ENCODE results near the gene KCNQ4.

KCNQ4 gene

DNA sequence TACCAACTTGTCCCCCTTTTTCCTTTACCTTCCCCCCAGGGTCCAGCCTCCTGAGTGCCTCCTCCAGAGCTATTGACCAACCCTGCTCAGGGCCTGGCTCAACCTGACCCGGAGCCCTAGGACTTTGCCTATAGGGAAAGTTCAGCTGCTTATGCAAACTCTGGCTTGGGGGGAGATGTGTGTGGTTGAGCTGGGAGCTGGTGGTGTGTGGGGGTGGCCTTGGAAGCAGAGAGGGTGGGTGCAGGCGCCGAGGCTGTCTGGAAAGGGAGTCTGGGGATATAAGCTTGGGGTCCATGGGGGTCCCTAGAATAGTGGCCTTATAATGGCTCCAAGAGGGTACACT is 14.1 kb downstream of the KCNQ4 start:
- no peak for DNase-seq

DNA sequence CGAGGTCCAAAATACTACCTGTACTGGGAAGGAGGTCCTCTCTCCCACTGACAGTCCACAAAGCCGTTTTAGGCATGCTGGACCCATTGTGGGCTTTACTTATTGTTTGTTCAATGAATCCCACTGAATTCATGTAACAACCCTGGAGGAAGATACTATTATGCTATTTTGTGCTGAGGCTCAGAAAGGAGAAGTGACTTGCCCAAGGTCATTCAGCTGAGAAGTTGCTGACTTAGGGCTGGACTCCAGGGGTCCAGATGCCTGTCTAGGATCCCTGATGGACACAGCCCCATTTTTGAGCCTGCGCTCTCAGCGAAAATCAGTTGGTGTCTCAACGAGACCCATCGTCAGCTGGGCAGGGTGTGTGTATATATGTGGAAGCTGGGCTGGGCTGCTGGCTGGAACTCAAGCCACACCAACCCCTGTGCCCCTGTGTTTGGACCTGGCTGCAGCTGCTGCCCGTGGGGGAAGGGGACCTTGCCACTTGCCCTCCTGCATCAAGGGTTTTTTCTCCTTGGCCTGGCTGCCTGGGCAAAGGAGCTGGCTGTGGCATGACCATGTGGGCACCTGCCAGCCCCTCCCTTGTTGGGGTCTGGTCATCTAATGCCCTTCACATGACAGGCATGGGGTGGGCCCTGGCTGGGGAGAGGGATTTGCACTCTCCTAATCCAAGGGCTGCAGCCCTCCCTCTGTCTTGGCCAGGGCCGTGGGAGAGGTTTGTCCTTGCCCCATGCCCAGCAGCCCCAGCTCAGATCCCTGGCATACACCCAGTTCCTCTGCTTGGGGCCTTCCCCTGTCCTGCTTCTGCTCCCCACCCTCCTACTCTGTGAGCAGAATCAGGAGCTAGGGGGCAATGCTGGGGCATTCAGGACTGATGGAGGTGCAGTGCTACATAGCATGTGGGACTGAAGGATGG is 15.0 kb downstream of the KCNQ4 start:
- DNase-seq: no peak

DNA sequence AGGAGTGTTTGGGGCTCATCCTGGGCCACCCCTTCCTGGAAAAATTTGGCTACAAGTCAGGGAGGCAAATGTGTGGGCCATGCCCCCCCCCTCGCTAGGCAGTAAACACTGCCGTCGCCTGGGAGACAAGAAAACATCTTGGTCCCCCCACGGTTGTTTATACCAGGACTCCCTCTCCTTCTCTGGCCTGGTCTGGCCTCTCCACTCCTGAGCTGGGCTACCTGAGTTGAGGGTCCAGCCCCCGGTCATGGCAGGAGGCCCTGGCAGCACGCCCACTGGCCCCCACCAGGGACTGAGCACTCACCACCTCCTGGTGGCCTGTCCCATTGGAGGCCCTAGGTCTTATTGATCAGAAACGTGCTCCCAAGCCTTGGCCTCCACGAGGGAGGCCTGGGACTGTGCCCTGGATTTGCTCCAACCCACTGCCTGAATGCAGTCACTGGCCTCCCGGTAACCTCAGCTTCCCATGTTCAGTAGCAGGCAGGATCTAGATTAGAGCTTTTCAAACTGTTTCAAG is 15.8 kb downstream of the KCNQ4 start:
- no peak for DNase-seq

DNA sequence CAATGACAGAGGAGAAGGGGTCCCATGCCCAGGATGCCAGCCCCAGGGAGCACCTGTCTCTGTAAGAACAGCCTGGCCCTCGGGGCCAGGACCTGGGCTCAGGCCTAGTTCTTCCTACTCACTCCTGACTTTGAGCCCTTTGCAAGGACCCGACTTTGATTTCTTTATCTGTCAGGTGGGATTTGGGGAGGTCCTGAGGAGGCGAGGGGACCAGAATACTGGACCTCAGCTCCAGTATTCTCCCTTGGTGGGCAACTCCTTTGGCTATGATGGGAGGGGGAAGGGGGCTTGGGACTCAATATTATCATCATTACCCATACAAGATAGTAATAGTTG is 18.1 kb downstream of the KCNQ4 start:
- DNase-seq: no peak

DNA sequence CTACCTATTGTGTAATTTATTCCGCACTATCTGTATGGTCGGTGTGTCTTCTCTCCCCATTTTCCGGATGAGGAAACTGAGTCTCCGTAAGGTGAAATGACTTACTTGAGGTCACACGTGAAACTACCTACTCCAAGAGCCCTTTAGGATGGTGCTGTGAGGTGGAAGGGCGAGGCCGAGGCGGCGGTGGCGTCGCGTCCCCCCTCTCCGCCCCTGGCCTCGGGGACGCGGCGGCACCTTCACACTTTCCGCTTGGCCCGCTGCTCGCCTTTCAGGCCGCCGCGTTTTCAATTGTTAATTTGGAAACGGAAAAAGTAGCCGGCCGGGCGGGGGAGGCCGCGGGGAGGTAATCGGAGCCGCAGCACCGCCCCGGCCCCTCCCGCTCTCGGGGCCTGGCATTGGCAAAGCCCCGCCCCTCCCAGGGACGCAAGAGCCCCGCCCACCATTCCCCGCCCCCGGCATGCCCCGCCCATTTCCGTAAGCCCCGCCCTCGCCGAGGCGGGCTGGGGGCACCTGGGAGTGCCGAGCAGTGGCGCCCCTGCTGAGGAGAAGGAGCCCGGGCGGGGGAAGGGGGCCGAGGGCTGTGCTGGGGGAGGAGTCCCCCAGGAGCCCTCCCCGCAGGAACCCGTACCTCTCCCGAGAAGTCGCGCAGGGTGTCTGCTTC is 18.6 kb downstream of the KCNQ4 start:
- DNase-seq: peak; percentile 88

DNA sequence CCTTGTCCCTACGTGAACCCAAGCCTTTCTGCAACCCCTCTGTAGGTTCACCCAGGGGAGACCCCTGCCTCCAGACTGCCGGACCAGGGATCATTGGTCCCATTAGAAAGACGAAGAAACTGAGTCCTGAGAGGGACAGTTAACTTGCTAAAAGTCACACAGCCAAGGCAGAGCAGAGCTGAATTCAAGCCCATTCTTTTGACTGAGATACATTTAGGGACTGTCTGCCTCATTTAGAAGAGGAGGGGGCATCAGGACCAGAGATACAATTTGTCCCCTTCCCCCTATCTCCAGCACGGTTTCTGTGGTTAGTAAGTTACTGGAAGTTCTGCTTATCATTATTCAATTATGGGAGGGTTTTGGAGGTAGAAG is 19.1 kb downstream of the KCNQ4 start:
- no peak for DNase-seq

DNA sequence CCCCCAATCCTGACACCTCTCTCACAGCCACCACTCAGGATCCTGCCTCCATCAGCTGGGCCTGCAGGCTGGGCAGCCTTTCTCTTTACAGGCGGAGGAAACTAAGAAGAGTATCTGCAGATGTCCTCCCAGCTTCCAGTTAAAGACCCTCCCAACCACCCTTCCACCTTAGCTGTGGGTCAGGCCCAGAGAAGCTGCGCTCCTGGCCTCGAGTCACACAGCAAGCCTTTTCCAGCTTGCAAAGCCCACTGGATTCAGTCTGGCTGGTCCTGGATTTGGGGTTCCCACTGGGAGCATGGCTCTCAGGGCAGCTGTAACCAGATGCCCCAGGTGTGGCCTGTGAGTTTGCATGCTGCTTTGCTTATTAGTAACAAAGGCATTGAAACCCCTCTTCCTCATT is 19.9 kb downstream of the KCNQ4 start:
- DNase-seq: no peak

DNA sequence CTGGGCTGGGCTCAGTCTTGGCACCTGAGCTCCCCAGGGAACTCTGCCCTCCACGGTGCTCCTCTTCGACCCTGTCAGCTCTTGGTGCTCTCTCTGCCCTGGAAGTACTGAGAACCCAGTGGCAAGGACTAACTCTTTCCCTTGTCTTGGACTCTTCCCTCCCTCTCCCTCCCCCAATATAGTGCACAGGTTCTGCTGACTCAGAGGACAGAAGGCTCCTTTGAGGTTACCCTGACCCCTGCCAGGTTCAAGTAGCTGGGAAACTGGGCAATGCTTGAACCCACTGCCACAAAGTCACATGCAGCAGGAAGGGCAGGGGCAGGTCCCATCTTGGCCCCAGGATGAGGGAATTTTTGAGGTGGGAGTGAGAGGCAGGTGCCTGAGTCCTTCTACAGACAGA is 20.3 kb downstream of the KCNQ4 start:
- no peak for DNase-seq

DNA sequence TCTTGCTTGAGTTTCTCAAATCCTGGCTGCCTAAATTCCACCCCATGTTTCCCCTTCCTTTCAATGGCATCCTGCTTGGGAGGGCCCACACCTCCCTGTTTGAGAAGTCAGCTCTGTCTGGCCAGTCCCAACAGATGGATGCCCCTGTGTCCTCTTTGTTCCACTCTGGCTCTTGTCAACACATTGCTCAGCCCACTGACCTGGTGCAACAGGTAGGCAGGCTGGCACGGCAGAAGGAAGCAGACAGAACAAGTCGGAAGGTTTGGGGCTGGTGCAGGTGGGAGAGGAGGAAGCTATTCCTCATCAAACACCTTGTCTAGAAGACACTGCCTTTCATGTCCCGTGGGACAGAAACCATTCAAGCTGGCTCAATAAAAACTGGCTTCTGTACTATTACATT is 22.7 kb downstream of the KCNQ4 start:
- DNase-seq: no peak

DNA sequence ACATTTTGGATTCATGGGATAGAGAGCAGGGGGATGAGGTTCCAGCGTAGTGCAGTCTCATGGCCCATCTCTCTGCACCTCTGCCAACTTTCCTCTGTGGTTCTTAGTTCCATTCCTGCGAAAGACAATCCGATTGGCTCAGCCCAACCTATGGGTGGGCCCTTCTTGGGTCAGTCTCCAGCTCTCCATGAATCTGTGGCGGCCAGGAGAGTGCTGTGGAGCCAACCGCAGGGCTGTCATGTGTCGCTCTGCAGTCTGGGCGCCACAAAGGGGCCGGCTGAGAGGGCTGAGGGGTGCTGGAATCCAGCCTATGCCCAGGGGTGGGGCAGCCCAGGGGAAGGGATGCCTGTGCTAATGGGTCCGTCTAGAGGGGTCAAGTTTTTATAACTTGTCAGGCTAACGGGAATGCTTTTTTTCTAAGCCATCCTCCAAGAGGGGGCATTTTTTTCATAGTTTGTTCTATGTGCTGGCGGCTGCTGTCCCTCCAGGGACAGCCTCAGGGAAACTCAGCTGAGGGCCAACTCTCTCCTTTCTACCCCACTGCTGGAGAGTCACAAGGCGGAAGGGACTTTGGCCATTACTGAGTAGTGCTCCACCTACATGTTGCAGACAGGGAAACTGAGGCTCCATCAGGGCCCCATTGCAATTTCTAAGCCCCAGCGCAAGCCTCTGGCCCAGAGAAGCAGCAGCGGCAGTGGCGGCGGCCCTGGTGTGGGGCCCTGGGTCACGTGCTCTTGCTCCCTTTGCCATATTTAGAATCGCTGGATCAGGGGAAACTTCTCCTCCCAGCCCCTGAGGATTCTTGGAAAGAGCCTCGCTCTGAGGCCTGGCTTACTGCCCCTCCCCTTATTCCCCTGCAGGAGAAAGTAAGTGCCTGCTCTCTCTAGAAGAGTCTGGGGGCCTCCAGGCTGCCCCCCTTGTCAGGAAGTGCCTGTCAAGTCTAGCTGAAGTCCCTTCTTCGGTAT is 23.4 kb downstream of the KCNQ4 start:
- DNase-seq: no peak

DNA sequence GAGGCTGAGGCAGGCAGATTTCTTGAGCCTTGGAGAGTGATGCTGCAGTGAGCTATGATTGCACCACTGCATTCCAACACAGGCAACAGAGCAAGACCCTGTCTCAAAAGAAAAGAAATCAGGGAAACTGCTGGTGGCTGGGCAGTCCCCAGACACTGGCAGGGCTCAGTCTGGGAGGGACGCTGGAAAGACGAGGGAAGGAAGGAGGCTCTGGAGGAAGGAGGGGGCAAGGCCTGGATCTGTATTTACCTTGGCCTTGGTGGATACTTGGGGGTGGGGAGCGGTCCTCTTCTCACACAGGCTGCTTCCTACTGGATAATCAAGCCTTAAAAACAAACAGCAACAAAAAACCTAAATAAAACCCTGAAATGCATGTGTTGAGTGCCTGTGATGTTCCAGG is 24.4 kb downstream of the KCNQ4 start:
- DNase-seq: no peak

DNA sequence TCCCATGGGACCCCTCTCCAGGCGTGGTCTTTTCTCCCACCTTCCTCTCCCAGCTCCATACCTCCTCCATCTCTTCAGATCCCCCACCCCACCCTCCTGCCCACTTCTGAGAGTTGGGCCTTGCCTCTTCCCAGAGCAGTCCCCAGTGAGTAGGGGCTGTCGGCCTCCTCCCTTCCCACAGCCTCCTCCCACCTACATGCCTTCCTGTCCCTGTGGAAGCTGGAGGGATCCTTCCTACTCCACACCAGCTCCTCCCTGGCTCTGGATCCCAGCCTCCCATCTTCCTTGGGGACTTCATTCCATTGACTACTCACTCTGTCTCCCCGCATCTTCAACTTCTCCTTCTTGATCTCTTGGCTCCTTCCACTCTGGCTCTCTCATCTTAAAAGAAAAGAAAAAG is 24.9 kb downstream of the KCNQ4 start:
- DNase-seq: no peak

DNA sequence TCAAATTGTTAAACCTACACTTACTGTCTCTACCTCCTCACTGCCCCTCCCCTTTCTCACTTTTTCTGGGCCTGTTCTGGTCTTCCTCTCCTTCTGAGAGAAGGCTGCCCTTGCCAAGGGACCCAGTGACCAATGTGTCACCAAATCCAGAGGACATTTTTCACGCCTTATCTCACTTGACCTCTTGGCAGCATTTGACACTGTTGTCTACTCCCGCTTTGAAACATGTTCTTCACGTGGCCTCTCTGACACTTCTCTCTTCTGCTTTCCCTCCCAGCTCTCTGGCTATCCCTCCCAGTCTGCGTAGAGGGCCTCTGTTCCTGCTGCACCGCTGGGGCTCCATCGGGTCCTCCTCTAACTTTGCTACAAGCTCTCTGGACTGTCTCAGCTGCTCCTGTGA is 25.3 kb downstream of the KCNQ4 start:
- no peak for DNase-seq

DNA sequence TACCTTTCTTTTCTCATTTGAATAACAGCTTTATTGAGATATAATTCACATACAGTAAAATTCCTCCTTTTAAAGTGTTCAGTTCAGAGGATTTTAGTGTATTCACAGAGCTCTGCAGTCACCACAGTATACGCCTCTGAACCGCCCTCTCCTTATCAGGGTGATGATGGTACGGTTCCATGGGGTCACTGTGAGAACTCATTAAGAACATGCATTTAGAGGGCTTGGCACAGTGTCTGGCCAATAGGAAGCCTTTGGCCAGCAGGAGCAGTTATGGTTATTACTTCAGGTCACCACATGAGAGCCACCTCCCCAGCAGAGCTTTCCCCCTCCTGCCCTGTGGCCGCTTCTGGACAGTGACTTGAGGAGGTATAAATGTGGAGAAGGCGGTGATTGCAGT is 27.3 kb downstream of the KCNQ4 start:
- DNase-seq: no peak

DNA sequence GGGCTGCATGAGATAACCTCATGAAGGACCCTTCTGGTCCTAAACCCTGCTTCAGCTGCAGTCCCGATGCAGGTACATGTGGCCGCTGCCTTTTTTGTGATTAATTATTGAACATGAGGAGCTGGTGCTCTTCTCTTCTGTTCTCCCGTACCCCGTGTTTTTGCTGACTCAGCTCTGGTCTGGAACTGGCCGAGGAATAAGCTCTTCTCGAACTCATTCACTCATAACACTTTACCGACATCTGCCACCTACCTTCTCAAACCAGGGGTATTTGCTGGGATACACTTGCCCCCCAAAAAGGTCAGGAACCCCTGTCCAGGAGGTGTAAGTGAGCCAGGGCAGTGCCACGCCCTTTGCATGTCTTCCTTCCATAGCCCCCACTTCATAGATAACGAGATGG is 31.8 kb downstream of the KCNQ4 start:
- no peak for DNase-seq

DNA sequence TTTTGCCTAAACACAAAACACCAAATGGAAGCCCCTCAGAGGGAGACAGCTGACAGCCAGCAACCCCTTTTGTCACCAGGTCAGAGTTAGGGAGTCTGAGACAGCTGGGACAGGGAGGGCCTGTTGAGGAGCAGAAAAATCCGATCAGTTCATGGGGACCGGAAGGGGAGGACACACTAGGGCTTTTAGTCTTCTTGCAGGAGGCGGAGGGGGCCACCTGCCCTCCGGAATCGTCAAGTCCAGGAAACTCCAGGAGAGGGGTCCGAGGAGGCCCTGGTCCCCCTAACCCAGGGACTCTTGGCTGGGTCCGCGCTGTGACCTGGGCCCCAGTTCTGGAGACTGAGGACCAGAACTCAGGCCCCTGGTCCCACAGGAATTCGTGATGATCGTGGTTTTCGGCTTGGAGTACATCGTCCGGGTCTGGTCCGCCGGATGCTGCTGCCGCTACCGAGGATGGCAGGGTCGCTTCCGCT is 34.2 kb downstream of the KCNQ4 start:
- DNase-seq: no peak

DNA sequence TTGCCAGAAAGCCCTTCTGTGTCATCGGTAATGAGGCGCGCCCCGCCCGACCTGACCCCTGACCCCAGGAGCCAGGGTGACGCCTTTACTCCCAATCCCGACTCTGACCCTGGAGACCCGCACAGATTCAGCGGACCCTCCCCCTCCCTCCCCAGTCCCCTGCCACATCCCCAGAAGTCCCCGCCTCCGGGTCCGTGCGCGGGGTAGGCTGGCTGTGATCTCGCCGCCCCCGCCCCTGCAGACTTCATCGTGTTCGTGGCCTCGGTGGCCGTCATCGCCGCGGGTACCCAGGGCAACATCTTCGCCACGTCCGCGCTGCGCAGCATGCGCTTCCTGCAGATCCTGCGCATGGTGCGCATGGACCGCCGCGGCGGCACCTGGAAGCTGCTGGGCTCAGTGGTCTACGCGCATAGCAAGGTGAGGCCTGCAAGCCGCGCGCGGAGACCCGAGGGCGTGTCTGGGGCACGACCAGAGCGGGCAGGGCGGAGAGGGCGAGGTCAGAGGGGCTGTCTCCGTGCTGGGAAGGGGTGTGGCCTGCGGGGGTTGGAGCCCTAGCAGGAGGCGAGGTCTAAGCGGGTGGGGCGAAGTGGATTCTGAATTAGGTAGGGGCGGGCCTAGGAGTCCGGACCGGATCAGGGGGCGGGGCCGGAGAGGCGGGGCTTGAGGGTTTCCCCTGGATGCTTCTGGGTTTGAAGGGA is 34.8 kb downstream of the KCNQ4 start:
- DNase-seq: no peak

DNA sequence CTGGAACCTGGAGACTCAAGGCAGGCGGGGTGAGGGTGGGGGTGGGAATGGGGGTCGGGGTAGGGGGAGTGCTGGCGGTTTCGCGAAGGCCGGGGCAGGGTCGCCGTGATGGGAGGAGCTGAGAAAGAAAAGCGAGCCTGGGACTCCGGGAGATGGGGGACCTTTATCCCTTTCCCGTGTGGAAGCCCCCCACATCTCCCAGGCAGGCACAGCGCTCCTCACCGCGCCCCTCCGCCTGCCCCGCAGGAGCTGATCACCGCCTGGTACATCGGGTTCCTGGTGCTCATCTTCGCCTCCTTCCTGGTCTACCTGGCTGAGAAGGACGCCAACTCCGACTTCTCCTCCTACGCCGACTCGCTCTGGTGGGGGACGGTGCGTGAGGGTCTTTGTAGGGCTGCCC is 35.5 kb downstream of the KCNQ4 start:
- no peak for DNase-seq

DNA sequence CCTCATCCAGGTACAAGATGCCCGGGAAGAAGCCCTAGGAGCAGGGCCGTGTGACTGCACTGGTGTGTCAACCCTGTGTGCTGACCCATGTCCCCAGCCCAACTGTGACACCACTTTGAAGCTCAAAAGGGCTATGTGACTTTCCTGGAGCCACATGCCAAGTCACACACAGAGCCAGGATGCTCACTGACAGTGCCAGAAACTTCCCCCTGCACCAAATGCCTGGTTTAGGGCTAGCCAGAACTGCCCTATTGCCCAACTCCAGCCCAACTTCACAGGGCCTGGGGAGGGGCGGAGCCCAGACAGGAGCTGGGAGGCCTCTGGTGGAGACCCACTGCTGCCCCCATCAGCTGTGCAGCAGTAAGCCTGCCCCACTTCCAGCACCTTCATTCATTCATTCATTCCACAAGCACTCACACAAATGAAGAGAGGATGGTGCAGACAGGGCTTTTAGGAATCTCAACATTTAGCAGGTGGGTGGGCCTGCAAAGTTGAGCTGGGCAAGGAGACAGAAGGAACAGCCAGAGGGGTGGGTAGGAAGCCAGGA is 36.7 kb downstream of the KCNQ4 start:
- DNase-seq: no peak

DNA sequence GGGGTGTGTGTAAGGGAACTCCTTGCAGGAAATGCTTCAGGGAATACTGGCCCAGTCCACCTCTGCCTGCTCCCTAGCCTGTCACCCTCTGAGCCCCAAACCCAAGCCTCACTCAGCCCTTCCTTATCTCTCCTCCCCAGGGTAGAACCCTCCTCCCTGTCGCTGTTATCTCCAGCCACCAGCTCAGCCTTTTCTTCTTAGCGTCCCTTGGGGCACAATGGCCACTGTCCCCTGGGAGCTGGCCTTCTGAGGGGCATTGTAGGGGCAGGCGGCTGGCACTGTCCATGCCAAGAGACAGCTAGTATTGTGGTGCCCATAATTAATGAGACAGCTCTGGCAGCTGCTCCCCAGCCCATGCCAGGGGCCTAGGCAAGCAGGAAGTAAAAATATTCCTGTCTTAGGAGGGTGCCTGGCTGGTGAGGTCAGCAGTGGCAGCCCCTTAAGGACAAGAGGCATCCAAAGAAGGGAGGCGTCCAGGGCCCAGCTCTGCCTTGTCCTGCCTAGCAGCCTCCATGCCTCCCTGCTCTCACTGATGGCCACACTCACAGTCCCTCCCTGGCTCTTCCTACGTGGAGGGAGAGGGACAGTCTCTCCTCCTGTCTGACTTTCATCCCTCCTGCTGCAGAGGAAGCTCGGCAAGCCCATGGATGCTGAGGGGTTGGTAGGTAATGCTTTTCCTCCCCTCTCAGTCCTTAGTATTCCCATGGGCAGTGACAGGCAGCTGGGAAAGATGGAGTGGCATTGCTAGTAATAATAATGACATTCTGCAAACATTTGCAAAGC is 37.5 kb downstream of the KCNQ4 start:
- no peak for DNase-seq

DNA sequence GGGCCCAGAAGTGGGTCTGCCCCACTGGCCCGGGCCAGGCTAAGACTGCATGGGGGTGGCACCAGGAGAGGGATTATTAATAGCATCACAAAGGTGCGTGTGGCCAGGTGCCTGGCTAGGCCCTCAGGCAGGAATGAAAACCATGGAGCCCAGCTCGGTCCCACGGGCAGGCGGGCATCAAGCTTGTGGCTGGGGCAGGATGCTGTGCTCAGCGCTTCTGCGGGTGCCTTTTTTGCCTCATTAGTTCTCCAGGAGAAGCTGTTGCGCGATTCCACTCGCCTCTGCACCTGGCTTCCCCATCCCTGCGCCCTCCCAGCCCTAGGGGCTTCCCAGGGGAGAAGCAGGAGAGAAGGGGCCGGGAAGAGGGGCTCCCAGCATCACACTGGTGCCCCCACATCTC is 39.3 kb downstream of the KCNQ4 start:
- no peak for DNase-seq

DNA sequence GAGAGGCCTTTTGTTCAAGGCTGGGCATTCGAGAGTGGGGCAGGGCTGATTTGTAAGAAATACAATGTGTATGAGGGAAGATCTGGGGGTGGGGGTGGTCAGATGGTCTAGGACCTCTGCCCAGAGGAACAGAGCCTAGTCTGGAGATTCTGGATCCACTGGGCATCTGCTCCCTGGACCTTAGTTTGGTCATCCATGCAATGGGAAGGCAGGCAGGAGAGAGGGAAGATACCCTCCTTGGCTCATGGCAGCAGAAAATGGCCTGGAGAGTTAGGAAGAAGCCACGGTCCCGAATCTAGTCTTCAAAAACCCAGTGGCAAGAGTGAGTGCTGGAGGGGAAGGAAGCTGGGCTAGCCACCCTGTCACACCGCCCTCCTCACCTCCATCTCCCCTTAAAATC is 39.8 kb downstream of the KCNQ4 start:
- DNase-seq: no peak

Measured in NCI-H1436 (cell line).